Ramos (cell line): Measurements from ENCODE around the gene BEST2.

Experiments
- in situ Hi-C: fragments of 300-500 bp; cut with MboI; formaldehyde crosslinking; loops from one replicate; pipeline ENCODE4 v1.14.3; 2022; ENCODE audit warnings: low sequenced_read_pairs; ENCODE audit not compliant: unreplicated experiment

BEST2 gene

GRCh38 chr19:12785431-12786031 lies 33.9 kb downstream of the BEST2 start:
- in situ Hi-C loops = no loop called here

- in situ Hi-C loops = no loop called here
Measured at GRCh38 chr19:12786141-12786870, 34.7 kb downstream of the BEST2 start.

GRCh38 chr19:12786952-12787351 lies 35.4 kb downstream of the BEST2 start:
- in situ Hi-C loops = no loop called here

GRCh38 chr19:12787458-12787857 lies 35.9 kb downstream of the BEST2 start:
- in situ Hi-C loops = no loop called here

GRCh38 chr19:12788042-12788681 lies 36.6 kb downstream of the BEST2 start:
- in situ Hi-C loops = no loop called here

- in situ Hi-C loops = no loop called here
Measured at GRCh38 chr19:12788682-12789097, 37.1 kb downstream of the BEST2 start.

GRCh38 chr19:12789098-12789903 lies 37.7 kb downstream of the BEST2 start:
- in situ Hi-C loops = no loop called here

GRCh38 chr19:12789904-12790619 lies 38.5 kb downstream of the BEST2 start:
- in situ Hi-C loops = no loop called here

GRCh38 chr19:12790628-12791344 lies 39.2 kb downstream of the BEST2 start:
- in situ Hi-C loops = no loop called here

- in situ Hi-C loops = no loop called here
Measured at GRCh38 chr19:12791345-12792050, 39.9 kb downstream of the BEST2 start, which contains the start of gene JUNB. TSS of gene JUNB (plus strand) at chr19:12791486. CDS start at chr19:12791772, 286 bp downstream.

- in situ Hi-C loops = no loop called here
Measured at GRCh38 chr19:12792051-12792852, 40.7 kb downstream of the BEST2 start.

- in situ Hi-C loops = no loop called here
Measured at GRCh38 chr19:12792853-12793289, 41.3 kb downstream of the BEST2 start.

- in situ Hi-C loops = no loop called here
Measured at GRCh38 chr19:12793290-12794195, 42.0 kb downstream of the BEST2 start.

- in situ Hi-C loops = no loop called here
Measured at GRCh38 chr19:12794196-12794941, 42.8 kb downstream of the BEST2 start.

GRCh38 chr19:12794971-12795381 lies 43.4 kb downstream of the BEST2 start:
- in situ Hi-C loops = loop anchor here (5.0 kb wide), 1 partner anchor 33 kb away; no protein-coding TSS in a partner anchor
